Lower leg skin (tissue), 4 donors: Measurements from ENCODE around the gene SERINC5. TPM values are rescaled to one million over a fixed set of nuclear protein-coding genes. Genes with fewer than 3 reads are reported as not detected.

Experiments used
- DNase-seq, 2 donors: peaks; one replicate each; pipeline ENCODE4 v3.0.0-alpha.2; 2019; ENCODE audit warnings: low spot score in 2 of 2
- H3K4me3 ChIP-seq: fragments of 200-600 bp; sonication (generic); 2 replicates; pipeline ENCODE4 v1.5.1; 2017; ENCODE audit warnings: mild to moderate bottlenecking, low read depth; ENCODE audit not compliant: poor library complexity, severe bottlenecking
- POLR2A ChIP-seq, 2 donors: fragments of 450-650 bp; IDR thresholded peaks; one replicate each; pipeline ENCODE4 v1.6.1; 2016 to 2017; ENCODE audit warnings: antibody characterized with exemption in 2 of 2, mild to moderate bottlenecking in 1 of 2, moderate library complexity in 1 of 2
- WGBS, 2 donors: methylation state at CpG; one replicate each; pipeline ENCODE4 v1.1.5; 2018; 5-methylcytosine and 5-hydroxymethylcytosine counted together
- intact Hi-C: fragments of 100-400 bp; cut with DNase I; formaldehyde crosslinking; loops from one replicate; pipeline ENCODE4 v1.15.0; 2023; ENCODE audit warnings: low total_unique reads
- total RNA-seq, 4 donors: library from RNA; depleted of rRNA; stranded (reverse); fragments of >200 nt; gene quantifications; one replicate each; pipeline ENCODE4 v1.1.0, GENCODE V29; 2016
- TF ChIP-seq, protein P1 (sequence below), 3 donors: fragments of 450-650 bp; IDR thresholded peaks; one replicate each; pipeline ENCODE4 v1.5.1; 2016; ENCODE audit warnings: antibody characterized with exemption in 3 of 3, mild to moderate bottlenecking in 3 of 3, moderate library complexity in 2 of 3

The SERINC5 gene
- total RNA-seq, 4 donors from 2014 or later = 49.6 to 61.4 (median 56.3) TPM

GRCh38 chr5:80067531-80068245 lies 188.2 kb downstream of the SERINC5 start:
- no peak for DNase-seq
- intact Hi-C loops = no loop called here
- WGBS, 2 donors = 94 to 95% methylated on average over 8 of the region's 8 CpGs
- H3K4me3 ChIP-seq = no peak overlapping the region
- TF ChIP-seq, protein P1, sequence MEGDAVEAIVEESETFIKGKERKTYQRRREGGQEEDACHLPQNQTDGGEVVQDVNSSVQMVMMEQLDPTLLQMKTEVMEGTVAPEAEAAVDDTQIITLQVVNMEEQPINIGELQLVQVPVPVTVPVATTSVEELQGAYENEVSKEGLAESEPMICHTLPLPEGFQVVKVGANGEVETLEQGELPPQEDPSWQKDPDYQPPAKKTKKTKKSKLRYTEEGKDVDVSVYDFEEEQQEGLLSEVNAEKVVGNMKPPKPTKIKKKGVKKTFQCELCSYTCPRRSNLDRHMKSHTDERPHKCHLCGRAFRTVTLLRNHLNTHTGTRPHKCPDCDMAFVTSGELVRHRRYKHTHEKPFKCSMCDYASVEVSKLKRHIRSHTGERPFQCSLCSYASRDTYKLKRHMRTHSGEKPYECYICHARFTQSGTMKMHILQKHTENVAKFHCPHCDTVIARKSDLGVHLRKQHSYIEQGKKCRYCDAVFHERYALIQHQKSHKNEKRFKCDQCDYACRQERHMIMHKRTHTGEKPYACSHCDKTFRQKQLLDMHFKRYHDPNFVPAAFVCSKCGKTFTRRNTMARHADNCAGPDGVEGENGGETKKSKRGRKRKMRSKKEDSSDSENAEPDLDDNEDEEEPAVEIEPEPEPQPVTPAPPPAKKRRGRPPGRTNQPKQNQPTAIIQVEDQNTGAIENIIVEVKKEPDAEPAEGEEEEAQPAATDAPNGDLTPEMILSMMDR (IDR thresholded peaks at IDR 0.05) = no peak
- no peak for TF ChIP-seq POLR2A (IDR thresholded peaks at IDR 0.05)

- WGBS, 2 donors = 78 to 90% methylated on average over 2 of the region's 2 CpGs
- H3K4me3 ChIP-seq = no peak overlapping the region
- DNase-seq = no peak
- intact Hi-C loops = no loop called here
- TF ChIP-seq, protein P1 (IDR thresholded peaks at IDR 0.05) = no peak
- TF ChIP-seq POLR2A (IDR thresholded peaks at IDR 0.05) = no peak
Measured at GRCh38 chr5:80067016-80067415, 188.8 kb downstream of the SERINC5 start.

- intact Hi-C loops = no loop called here
- H3K4me3 ChIP-seq = no peak overlapping the region
- TF ChIP-seq, protein P1 (IDR thresholded peaks at IDR 0.05) = no peak
- TF ChIP-seq POLR2A (IDR thresholded peaks at IDR 0.05) = no peak
- no peak for DNase-seq
Measured at GRCh38 chr5:80064124-80064523, 191.7 kb downstream of the SERINC5 start.

Other genes starting within 250 kb of the SERINC5 start
- gene THBS4, start 220.7 kb downstream of the SERINC5 start, total RNA-seq = 1 to 10 TPM in 1 of 4 donors, under 1 TPM in 3; 0.08 to 2.0 (median 0.51) TPM
- not detected for gene SPZ1, start 64.0 kb upstream of the SERINC5 start, total RNA-seq
- gene ZFYVE16, start 152.0 kb upstream of the SERINC5 start, total RNA-seq = 10 to 100 TPM; 11.7 to 19.2 (median 13.4) TPM
- 1 to 10 TPM in 2 of 4 donors, under 1 TPM in 2; 0.38 to 2.1 (median 1.3) TPM for gene FAM151B, start 232.1 kb upstream of the SERINC5 start, total RNA-seq